ENCODE measurements around the gene IQGAP3.

DNA sequence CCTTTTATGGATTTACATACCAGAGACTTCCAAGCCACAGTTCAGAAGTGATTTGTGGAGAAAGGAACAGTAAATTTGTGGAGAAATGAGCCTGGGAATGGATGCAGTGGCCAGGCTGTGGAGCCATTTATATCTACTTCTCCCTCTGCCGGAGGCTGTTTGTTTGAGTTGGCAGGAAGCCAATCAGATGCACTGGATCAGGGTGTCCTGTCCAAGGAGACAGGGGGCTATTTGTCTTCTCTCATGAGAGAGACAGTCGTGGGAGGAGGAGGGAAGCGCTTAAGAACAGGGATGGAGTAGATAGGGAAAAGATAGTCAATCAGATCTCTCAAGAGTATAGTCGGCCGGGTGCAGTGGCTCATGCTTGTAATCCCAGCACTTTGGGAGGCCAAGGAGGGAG, 44.1 kb upstream of the IQGAP3 start:
- no peak for TF ChIP-seq POLR2A (IDR thresholded peaks at IDR 0.05)
- no peak for TF ChIP-seq CTCF (IDR thresholded peaks at IDR 0.05 in 8 of 11, conservative IDR thresholded peaks at IDR 0.05 in 3 of 11)
